ENCODE data around the gene SLC6A19.

GRCh38 chr5:1201327-1202025 lies at the start of gene SLC6A19:
- TF ChIP-seq CTCF (IDR thresholded peaks at IDR 0.05 in 8 of 11, conservative IDR thresholded peaks at IDR 0.05 in 3 of 11) (no peak), POLR2AphosphoS5 (IDR thresholded peaks at IDR 0.05) (no peak)
